NCI-H748 treated with DMSO at 0.1 percent for 48 hours (cell line): ENCODE data around the gene ELOVL1.
A peak's percentile ranks its signal among the peaks of the same experiment; 100 is the strongest.
"Not testable (repeated sequence)": the region's sequence is repeated elsewhere in the genome, so short reads cannot be mapped to it uniquely, and the experiment has no call there.

Experiments
- DNase-seq: peaks from one replicate; lab custom pipeline; 2025; lab: John Stamatoyannopoulos, UW

Gene ELOVL1

GRCh38 chr1:43367904-43368645 is at the start of gene ELOVL1:
Gene ELOVL1, minus strand, starts transcription at chr1:43368011. Its CDS starts 2,402 bp downstream, at chr1:43365609.
- peak; percentile 99 for DNase-seq

- DNase-seq, result no peak
Measured at GRCh38 chr1:43415901-43416300, 48.1 kb upstream of the ELOVL1 start.

- DNase-seq, result peak; percentile 95
Measured at GRCh38 chr1:43414634-43415223, 46.9 kb upstream of the ELOVL1 start.

- not testable (repeated sequence) for DNase-seq
Measured at GRCh38 chr1:43413426-43413825, 45.6 kb upstream of the ELOVL1 start.

GRCh38 chr1:43410571-43410970 is 42.8 kb upstream of the ELOVL1 start:
- DNase-seq, result no peak

- no peak for DNase-seq
Measured at GRCh38 chr1:43405876-43406234, 38.0 kb upstream of the ELOVL1 start.

GRCh38 chr1:43405219-43405875 is 37.5 kb upstream of the ELOVL1 start:
- DNase-seq, result no peak

- DNase-seq, result no peak
Measured at GRCh38 chr1:43404353-43404752, 36.5 kb upstream of the ELOVL1 start.

GRCh38 chr1:43402089-43402865 is 34.5 kb upstream of the ELOVL1 start:
- DNase-seq, result no peak

- DNase-seq, result not testable (repeated sequence)
Measured at GRCh38 chr1:43400441-43400840, 32.6 kb upstream of the ELOVL1 start.

GRCh38 chr1:43398227-43398626 is 30.4 kb upstream of the ELOVL1 start:
- no peak for DNase-seq

- DNase-seq, result no peak
Measured at GRCh38 chr1:43396059-43396458, 28.2 kb upstream of the ELOVL1 start.

GRCh38 chr1:43395523-43395922 is 27.7 kb upstream of the ELOVL1 start:
- DNase-seq, result no peak

- no peak for DNase-seq
Measured at GRCh38 chr1:43392702-43393101, 24.9 kb upstream of the ELOVL1 start.

GRCh38 chr1:43389326-43390313 is 21.8 kb upstream of the ELOVL1 start, which contains the start of the genes MED8 and SZT2:
Gene MED8, minus strand, starts transcription at chr1:43389800. Its CDS starts 36 bp downstream, at chr1:43389764.
Gene SZT2, plus strand, starts transcription at chr1:43389899. Its CDS starts 70 bp downstream, at chr1:43389969.
- peak; percentile 100 for DNase-seq

GRCh38 chr1:43388613-43389012 is 20.8 kb upstream of the ELOVL1 start:
- DNase-seq, result no peak

GRCh38 chr1:43387976-43388599 is 20.3 kb upstream of the ELOVL1 start:
- no peak for DNase-seq

GRCh38 chr1:43386676-43387075 is 18.9 kb upstream of the ELOVL1 start:
- no peak for DNase-seq

GRCh38 chr1:43383449-43383848 is 15.6 kb upstream of the ELOVL1 start:
- DNase-seq, result no peak

- no peak for DNase-seq
Measured at GRCh38 chr1:43382027-43382779, 14.4 kb upstream of the ELOVL1 start.
